Ectodermal cell (in vitro differentiated cells): ENCODE data around the gene MROH7.

Source experiments
- H3K27ac ChIP-seq: 2 replicates; pipeline ENCODE4 v1.7.0; 2013; ENCODE audit warnings: mild to moderate bottlenecking, low read depth, low read length; ENCODE audit not compliant: insufficient read depth, poor library complexity, severe bottlenecking
- H3K27me3 ChIP-seq: 2 replicates; pipeline ENCODE4 v1.7.0; 2013; ENCODE audit warnings: mild to moderate bottlenecking, low read length; ENCODE audit not compliant: insufficient read depth, control insufficient read depth, poor library complexity, severe bottlenecking
- H3K36me3 ChIP-seq: one replicate; pipeline ENCODE4 v1.7.0; 2013; ENCODE audit warnings: low read length; ENCODE audit not compliant: control insufficient read depth, insufficient read depth
- H3K4me1 ChIP-seq: one replicate; pipeline ENCODE4 v1.7.0; 2013; ENCODE audit warnings: low read length; ENCODE audit not compliant: control insufficient read depth, insufficient read depth
- H3K4me3 ChIP-seq: 2 replicates; pipeline ENCODE4 v1.7.0; 2013; ENCODE audit warnings: low read depth, low read length, control low read depth; ENCODE audit not compliant: insufficient read depth
- H3K9me3 ChIP-seq: 2 replicates; pipeline ENCODE4 v1.7.0; 2013; ENCODE audit warnings: mild to moderate bottlenecking, low read length, moderate library complexity; ENCODE audit not compliant: control insufficient read depth
- WGBS, 2 experiments: methylation state at CpG; one replicate each; pipeline ENCODE4 v1.1.7; 2013; ENCODE audit warnings: missing lambda C conversion rate in 2 of 2; 5-methylcytosine and 5-hydroxymethylcytosine counted together

MROH7 gene

DNA sequence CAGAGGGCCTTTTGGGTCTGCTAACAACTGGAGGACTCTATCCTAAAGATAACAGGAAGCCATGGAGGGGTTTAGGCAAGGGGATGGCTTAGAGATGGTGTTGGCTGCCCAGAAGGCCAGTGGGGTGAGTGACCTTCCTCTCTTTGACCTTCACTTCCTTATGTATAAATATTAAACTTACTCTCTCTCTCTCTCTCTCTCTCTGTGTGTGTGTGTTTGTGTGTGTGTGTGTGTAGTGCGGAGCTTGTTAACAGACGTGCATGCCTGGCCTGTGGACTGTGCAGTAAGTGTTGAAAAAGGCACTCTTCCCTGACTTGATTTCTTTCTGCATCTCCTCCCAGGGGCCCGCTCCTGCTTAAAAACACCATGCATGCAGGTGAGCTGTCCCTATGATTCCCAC is 10.0 kb downstream of the MROH7 start:
- Histone ChIP-seq H3K4me1 (no peaks in the 10 kb centered on the region), H3K36me3 (no peaks in the 10 kb centered on the region), H3K27me3 (no peaks in the 10 kb centered on the region), H3K27ac (no peak overlapping the region), H3K4me3 (no peak overlapping the region), H3K9me3 (no peaks in the 10 kb centered on the region)
- 87 to 100% methylated on average over 2 to 3 of the region's 3 CpGs for WGBS, 2 experiments

DNA sequence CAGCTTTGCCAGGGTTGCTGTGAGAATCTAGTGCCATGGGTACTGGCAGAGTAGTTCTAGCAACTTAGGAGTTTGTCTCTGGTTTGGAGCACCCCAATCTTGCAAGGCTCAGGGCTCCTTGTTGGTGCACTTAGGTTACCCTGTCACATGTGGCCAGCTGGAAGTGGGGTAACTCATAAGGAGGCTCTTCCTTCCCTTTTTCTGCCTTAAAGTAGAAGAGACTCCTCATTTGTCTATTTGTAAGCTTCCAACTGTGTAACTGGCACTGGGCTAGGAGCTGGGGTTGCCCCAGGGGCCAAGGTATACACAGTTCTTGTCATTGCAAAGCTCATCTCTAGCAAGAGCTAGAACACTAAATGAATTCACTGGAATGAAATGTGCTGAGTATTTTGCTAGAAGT is 10.6 kb downstream of the MROH7 start:
- Histone ChIP-seq H3K27me3 (no peaks in the 10 kb centered on the region), H3K4me1 (no peaks in the 10 kb centered on the region), H3K9me3 (no peaks in the 10 kb centered on the region), H3K4me3 (no peak overlapping the region), H3K36me3 (no peaks in the 10 kb centered on the region), H3K27ac (no peak overlapping the region)

DNA sequence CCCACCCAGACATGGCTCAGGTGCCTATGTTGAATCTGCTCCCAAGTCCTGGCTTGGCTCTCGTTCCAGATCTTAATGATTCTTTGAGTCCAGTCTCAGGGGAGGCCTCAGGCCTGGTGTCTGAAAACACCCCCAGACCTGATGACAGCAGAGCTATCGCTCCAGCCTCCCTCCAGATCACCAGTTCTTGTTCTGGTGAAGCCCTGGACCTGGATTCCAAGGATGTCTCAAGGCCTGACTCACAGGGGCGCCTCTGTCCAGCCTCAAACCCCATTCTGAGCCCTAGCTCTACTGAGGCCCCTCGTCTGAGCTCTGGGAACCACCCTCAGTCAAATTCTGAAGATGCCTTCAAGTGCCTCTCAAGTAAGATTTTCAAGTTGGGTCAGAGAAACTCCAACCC is 11.4 kb downstream of the MROH7 start:
- no peaks in the 10 kb centered on the region for H3K9me3 ChIP-seq
- WGBS, 2 experiments = 92% methylated on average over 4 of the region's 4 CpGs
- no peaks in the 10 kb centered on the region for H3K36me3 ChIP-seq
- H3K27ac ChIP-seq = no peak overlapping the region
- no peaks in the 10 kb centered on the region for H3K27me3 ChIP-seq
- H3K4me1 ChIP-seq = no peaks in the 10 kb centered on the region
- no peak overlapping the region for H3K4me3 ChIP-seq

DNA sequence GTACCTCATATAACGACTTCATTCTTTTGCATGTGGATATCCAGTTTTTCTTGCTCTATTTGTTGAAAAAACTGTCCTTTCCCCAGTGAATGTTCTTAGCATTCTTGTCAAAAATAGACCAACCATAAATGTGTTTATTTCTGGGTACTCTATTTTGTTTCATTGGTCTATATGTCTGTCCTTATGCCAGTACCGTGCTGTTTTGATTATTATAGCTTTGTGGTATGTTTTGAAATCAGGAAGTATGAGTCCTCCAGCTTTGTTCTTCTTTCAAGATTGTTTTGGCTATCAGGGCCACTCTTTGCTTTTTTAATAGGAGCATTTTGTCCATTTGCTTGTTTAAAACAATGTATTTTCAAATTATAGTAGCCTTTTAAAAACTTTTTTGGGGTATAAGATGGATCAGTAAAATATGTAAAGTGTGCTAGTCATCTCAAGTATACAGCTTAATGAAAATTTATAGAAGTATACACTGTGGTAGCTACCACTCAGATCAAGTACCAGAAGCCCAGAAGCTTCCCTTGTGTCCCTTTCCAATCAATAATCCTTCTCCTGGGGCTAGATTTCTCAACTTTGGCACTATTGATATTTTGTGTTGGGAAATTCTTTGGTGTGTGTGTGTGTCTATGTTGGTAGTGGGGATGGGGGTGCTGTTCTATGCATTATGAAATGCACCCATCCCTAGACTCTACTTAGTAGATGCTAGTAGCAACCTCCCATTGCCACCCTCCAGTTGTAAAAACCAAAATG is 16.8 kb downstream of the MROH7 start:
- 89% methylated on average over 2 of the region's 2 CpGs for WGBS, 2 experiments

DNA sequence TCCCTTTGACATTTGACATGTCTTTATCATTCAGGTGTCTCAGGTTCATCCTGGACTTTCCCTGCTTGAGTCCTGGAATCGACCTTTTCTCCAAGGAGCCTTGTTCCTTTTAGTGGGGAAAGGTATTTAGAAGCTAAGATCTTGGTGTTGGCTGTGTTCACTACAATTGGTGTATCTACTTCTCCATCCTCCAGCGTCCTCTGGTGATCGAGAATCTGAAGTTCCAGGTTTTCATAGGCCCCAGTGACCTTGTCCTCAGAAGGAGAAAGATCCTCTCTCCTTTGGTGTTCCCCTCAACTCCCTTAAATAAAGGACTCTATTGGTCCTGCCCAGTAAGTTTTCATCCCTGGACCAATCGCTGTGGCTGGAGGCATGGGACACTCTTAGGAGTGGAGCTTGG is 22.1 kb downstream of the MROH7 start:
- H3K36me3 ChIP-seq = no peaks in the 10 kb centered on the region
- no peaks in the 10 kb centered on the region for H3K4me1 ChIP-seq
- H3K9me3 ChIP-seq = no peaks in the 10 kb centered on the region
- no peak overlapping the region for H3K4me3 ChIP-seq
- 84 to 91% methylated on average over 4 of the region's 4 CpGs for WGBS, 2 experiments
- no peaks in the 10 kb centered on the region for H3K27me3 ChIP-seq
- H3K27ac ChIP-seq = no peak overlapping the region

More for the DNA sequence above, 16.8 kb downstream of the MROH7 start:
- no peak overlapping the region for H3K27ac ChIP-seq
- H3K4me1 ChIP-seq = no peaks in the 10 kb centered on the region
- no peaks in the 10 kb centered on the region for H3K27me3 ChIP-seq
- no peaks in the 10 kb centered on the region for H3K36me3 ChIP-seq
- no peaks in the 10 kb centered on the region for H3K9me3 ChIP-seq
- H3K4me3 ChIP-seq = no peak overlapping the region

DNA sequence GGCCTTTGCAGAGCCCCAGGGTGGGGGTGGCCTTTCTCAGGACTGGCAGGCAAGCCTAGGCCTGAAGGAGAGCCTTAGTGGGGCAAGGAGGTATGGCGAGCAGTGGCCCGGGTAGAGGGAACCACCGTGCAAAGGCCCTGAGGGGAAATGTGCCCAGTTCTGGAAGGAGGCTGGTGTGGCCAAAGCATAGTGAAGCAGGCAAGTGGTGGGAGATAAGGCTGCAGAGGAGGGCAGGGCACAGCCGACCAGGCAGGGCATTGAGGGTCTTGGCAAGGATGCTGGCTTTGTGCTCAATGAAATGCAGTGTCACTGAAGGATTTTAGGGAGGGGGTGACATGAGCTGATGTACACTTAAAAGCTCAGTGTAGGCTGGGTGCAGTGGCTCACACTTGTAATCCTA is 22.8 kb downstream of the MROH7 start:
- Histone ChIP-seq H3K9me3 (no peaks in the 10 kb centered on the region), H3K4me3 (no peak overlapping the region), H3K36me3 (no peaks in the 10 kb centered on the region), H3K27me3 (no peaks in the 10 kb centered on the region), H3K4me1 (no peaks in the 10 kb centered on the region), H3K27ac (no peak overlapping the region)
- 93 to 94% methylated on average over 4 of the region's 4 CpGs for WGBS, 2 experiments

DNA sequence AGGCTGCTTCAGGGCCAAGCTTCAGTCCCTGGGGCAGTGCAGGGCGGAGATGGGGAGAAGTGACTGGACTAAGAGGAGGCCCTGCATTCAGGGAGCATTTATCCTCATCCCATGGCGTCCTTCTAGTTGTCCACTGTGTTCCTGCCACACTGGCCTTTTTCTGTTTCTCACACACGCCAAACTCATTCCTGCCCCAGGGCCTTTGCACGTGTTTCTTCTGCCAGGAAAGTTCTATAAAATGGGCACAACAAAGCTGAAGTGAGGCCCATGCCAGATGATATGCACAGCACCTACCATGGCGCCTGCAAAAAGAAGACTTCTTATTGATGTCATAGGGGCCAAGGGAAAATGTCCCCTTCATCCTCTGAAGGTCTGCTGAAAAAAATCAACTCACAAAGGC is 24.3 kb downstream of the MROH7 start:
- Histone ChIP-seq H3K27me3 (no peaks in the 10 kb centered on the region), H3K9me3 (no peaks in the 10 kb centered on the region), H3K4me1 (no peaks in the 10 kb centered on the region), H3K27ac (no peak overlapping the region), H3K36me3 (no peaks in the 10 kb centered on the region), H3K4me3 (no peak overlapping the region)
- 90 to 94% methylated on average over 5 of the region's 5 CpGs for WGBS, 2 experiments

DNA sequence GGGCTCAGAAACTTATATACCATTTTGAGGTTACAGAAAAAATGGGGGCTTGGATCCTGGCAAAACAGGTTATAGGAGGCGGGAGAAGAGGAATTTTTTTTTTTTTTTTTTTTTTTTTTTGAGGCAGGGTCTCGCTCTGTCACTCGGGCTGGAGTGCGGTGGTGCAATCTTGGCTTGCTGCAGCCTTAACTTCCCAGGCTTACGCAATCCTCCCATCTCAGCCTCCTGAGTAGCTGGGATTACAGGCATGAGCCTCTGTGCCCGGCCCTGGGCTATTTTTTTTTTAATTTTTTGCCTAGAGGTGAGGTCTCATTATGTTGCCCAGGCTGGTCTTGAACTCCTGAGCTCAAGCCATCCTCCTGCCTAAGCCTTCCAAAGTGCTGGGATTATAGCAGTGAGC is 24.7 kb downstream of the MROH7 start:
- WGBS, 2 experiments = 87 to 96% methylated on average over 6 of the region's 6 CpGs
- H3K36me3 ChIP-seq = no peaks in the 10 kb centered on the region
- no peak overlapping the region for H3K27ac ChIP-seq
- no peak overlapping the region for H3K4me3 ChIP-seq
- H3K4me1 ChIP-seq = no peaks in the 10 kb centered on the region
- H3K9me3 ChIP-seq = no peaks in the 10 kb centered on the region
- H3K27me3 ChIP-seq = no peaks in the 10 kb centered on the region

DNA sequence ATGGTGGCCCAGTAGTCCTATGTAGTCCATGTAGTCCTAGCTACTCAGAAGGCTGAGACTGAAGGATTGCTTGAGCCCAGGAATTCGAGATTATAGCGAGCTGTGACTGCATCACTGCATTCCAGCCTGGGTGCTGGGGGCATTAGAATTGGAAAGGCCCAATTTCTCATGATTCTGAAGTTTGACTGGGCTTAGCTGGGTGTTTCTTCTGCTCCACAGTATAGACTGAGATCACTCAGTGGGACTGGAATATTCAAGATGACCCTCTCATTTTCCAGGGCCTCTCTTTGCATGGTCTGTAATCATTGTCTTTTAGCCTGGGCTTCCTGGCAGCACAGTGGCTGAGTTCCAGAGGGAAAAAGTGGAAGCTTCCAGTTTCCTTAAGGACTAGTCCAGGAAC is 26.2 kb downstream of the MROH7 start:
- no peak overlapping the region for H3K4me3 ChIP-seq
- H3K27ac ChIP-seq = no peak overlapping the region
- no peaks in the 10 kb centered on the region for H3K27me3 ChIP-seq
- H3K9me3 ChIP-seq = no peaks in the 10 kb centered on the region
- H3K4me1 ChIP-seq = no peaks in the 10 kb centered on the region
- 84 to 87% methylated on average over 2 of the region's 2 CpGs for WGBS, 2 experiments
- H3K36me3 ChIP-seq = no peaks in the 10 kb centered on the region

DNA sequence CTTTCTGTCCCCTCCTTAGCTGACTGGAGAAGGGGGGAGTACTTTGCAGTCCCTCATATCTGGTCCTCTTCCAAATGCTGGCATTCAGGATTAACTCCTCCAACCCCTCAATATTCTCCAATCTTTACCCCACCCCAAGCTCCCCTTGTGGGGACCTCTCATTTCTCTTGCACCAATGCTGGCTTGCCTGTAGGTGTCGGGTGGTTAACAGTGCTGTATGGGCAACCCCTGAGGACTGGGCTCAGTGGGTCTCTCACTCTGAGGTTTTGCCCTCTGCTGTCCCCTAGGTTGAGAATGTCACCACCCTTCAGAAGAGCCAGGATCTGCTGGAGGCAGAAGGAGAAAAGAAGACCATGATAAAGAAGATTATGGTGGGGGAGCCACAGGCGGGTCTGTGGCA is 27.0 kb downstream of the MROH7 start:
- WGBS, 2 experiments = 81 to 82% methylated on average over 2 of the region's 2 CpGs
- H3K4me1 ChIP-seq = no peaks in the 10 kb centered on the region
- no peak overlapping the region for H3K27ac ChIP-seq
- no peaks in the 10 kb centered on the region for H3K36me3 ChIP-seq
- H3K9me3 ChIP-seq = no peaks in the 10 kb centered on the region
- no peaks in the 10 kb centered on the region for H3K27me3 ChIP-seq
- no peak overlapping the region for H3K4me3 ChIP-seq
